GM12878 (cell line): Measurements from ENCODE around the gene PVALEF. TPM values are rescaled to one million over a fixed set of nuclear protein-coding genes. Genes with fewer than 3 reads are reported as not detected.
"Not testable (repeated sequence)": the region's sequence is repeated elsewhere in the genome, so short reads cannot be mapped to it uniquely, and the experiment has no call there.

Experiments
- ATAC-seq: fragments of 200-7000 bp; cut with Tn5 transposase; 3 replicates; pipeline ENCODE4 v1.9.1; 2020; ENCODE audit warnings: mild to moderate bottlenecking, moderate library complexity
- BruUV-seq: library from RNA; stranded (reverse); fragments of 400-500 nt; replicated peaks from 2 replicates; lab custom pipeline; 2021; lab: Mats Ljungman, UMichigan
- CTCF ChIA-PET: fragments of 300-600 bp; sonication (Branson Sonifier 250); formaldehyde crosslinking; extraction: SDS; loops from one replicate; lab custom pipeline; 2021; ENCODE audit warnings: inconsistent platforms; lab: Yijun Ruan, JAX
- POLR2A ChIA-PET: fragments of 350-600 bp; formaldehyde crosslinking; extraction: SDS; loops from one replicate; lab custom pipeline; 2021; ENCODE audit warnings: inconsistent platforms; lab: Charles Lee
- RAD21 ChIA-PET: fragments of 300-600 bp; sonication (Branson Sonifier 250); formaldehyde crosslinking; loops from one replicate; lab custom pipeline; 2023; ENCODE audit warnings: antibody characterized with exemption; ENCODE audit not compliant: unreplicated experiment; lab: Charles Lee
- SMC1A ChIA-PET: fragments of 300-600 bp; sonication (Branson Sonifier 250); formaldehyde crosslinking; loops from one replicate; lab custom pipeline; 2023; ENCODE audit not compliant: unreplicated experiment, uncharacterized antibody; lab: Charles Lee
- DNase-seq: peaks from one replicate; pipeline ENCODE4 v3.0.0-alpha.2; 2011; ENCODE audit warnings: low read depth, low spot score
- FAIRE-seq: peaks from 3 replicates; lab custom pipeline; 2011; peaks lifted over from hg19 to GRCh38; lab: Jason Lieb, UNC
- H2AFZ ChIP-seq: 2 replicates; pipeline ENCODE4 v1.6.0; 2011; ENCODE audit warnings: low read depth, low read length, control low read depth; ENCODE audit not compliant: control insufficient read depth
- H3K27ac ChIP-seq: 2 replicates; pipeline ENCODE4 v1.5.1; 2011; ENCODE audit warnings: control low read depth; ENCODE audit not compliant: control insufficient read depth, insufficient read depth
- H3K27me3 ChIP-seq, 2 experiments: replicated peaks in 1 of 2; 2 replicates each; pipeline versions ENCODE4 v1.6.0 to v1.6.1; 2011; ENCODE audit warnings: low read length in 1 of 2; ENCODE audit not compliant: control insufficient read depth in 2 of 2, insufficient read depth in 2 of 2
- H3K36me3 ChIP-seq, 2 experiments: 2 replicates each; pipeline ENCODE4 v1.5.1; 2011; ENCODE audit warnings: low read length in 1 of 2; ENCODE audit not compliant: control insufficient read depth in 2 of 2, insufficient read depth in 2 of 2
- H3K4me1 ChIP-seq: 2 replicates; pipeline ENCODE4 v1.6.1; 2011; ENCODE audit warnings: mild to moderate bottlenecking, low read length, moderate library complexity, mixed read lengths; ENCODE audit not compliant: control insufficient read depth, insufficient read depth
- H3K4me2 ChIP-seq: 2 replicates; pipeline ENCODE4 v1.6.0; 2011; ENCODE audit warnings: control low read depth; ENCODE audit not compliant: control insufficient read depth, insufficient read depth
- H3K4me3 ChIP-seq: fragments of 200-600 bp; sonication (generic); 2 replicates; pipeline ENCODE4 v1.5.1; 2016
- H3K79me2 ChIP-seq: 2 replicates; pipeline ENCODE4 v1.6.0; 2011; ENCODE audit warnings: low read length; ENCODE audit not compliant: control insufficient read depth, insufficient read depth
- H3K9ac ChIP-seq: 2 replicates; pipeline ENCODE4 v1.8.0; 2011; ENCODE audit warnings: low read length, control low read depth, mixed read lengths; ENCODE audit not compliant: control insufficient read depth, insufficient read depth
- H3K9me3 ChIP-seq: replicated peaks from 3 replicates; pipeline ENCODE4 v1.5.1; 2011; ENCODE audit warnings: mild to moderate bottlenecking, low read length; ENCODE audit not compliant: control insufficient read depth, insufficient read depth
- H4K20me1 ChIP-seq: 2 replicates; pipeline ENCODE4 v1.6.0; 2011; ENCODE audit not compliant: control insufficient read depth, insufficient read depth
- CHD4 ChIP-seq: fragments of 200-600 bp; sonication (generic); IDR thresholded peaks from 2 replicates; pipeline ENCODE4 v1.6.1; 2016; ENCODE audit warnings: mild to moderate bottlenecking
- NR2C1 ChIP-seq: fragments of 450-650 bp; IDR thresholded peaks from 2 replicates; pipeline ENCODE4 v1.6.1; 2017; ENCODE audit warnings: antibody characterized with exemption, mild to moderate bottlenecking, moderate library complexity
- NR2F1 ChIP-seq: fragments of 450-650 bp; conservative IDR thresholded peaks from 2 replicates; pipeline ENCODE4 v1.6.1; 2017; ENCODE audit warnings: mild to moderate bottlenecking
- SPI1 ChIP-seq: IDR thresholded peaks from 2 replicates; pipeline ENCODE4 v1.6.1; 2011; ENCODE audit warnings: low read depth, mild to moderate bottlenecking, low read length, moderate library complexity, borderline replicate concordance; ENCODE audit not compliant: insufficient read depth
- TCF7 ChIP-seq: IDR thresholded peaks from 2 replicates; pipeline ENCODE4 v1.6.1; 2014; ENCODE audit warnings: antibody characterized with exemption, borderline replicate concordance
- WRNIP1 ChIP-seq: IDR thresholded peaks from 2 replicates; pipeline ENCODE4 v1.6.1; 2011; ENCODE audit warnings: low read depth, low read length, improper control_type of control experiment, borderline replicate concordance
- YBX1 ChIP-seq: fragments of 450-650 bp; IDR thresholded peaks from 2 replicates; pipeline ENCODE4 v1.6.1; 2016; ENCODE audit warnings: antibody characterized with exemption
- ZZZ3 ChIP-seq: IDR thresholded peaks from 2 replicates; pipeline ENCODE4 v1.6.1; 2011; ENCODE audit warnings: low read depth; ENCODE audit not compliant: control insufficient read depth, insufficient read length
- WGBS: methylation state at CpG from one replicate; pipeline ENCODE4 v1.1.6; 2016; ENCODE audit warnings: low lambda C conversion rate; ENCODE audit not compliant: insufficient replicate concordance, insufficient coverage; ENCODE audit errors: missing lambda C conversion rate; 5-methylcytosine and 5-hydroxymethylcytosine counted together
- in situ Hi-C: fragments of 300-500 bp; cut with MboI; formaldehyde crosslinking; loops from 9 replicates; pipeline ENCODE4 v1.14.3; 2018; ENCODE audit warnings: mixed read lengths
- intact Hi-C: fragments of 100-400 bp; cut with micrococcal nuclease; formaldehyde crosslinking; loops from one replicate; pipeline ENCODE4 v1.14.2; 2022; ENCODE audit not compliant: unreplicated experiment
- polyA plus RNA-seq, 11 experiments: library from polyadenylated mRNA; depleted of rRNA in 4 of 11; unstranded in 6 of 11; stranded (reverse) in 5 of 11; fragments of >200 nt; fragmentation: Nextera tagmentation in 4 of 11; fragmentation: Illumina TruSeq in 1 of 11; extraction: Ambion mirVana in 4 of 11; extraction: Trizol in 1 of 11; gene quantifications; 1 replicate in 1 of 11; 2 replicates in 10 of 11; pipeline versions ENCODE4 v1.2.1 to v1.2.3, GENCODE V29; 2011 to 2016; ENCODE audit warnings: inconsistent platforms in 2 of 11, missing spikeins in 2 of 11, low read depth in 1 of 11
- total RNA-seq, 4 experiments: library from RNA; depleted of rRNA in 3 of 4; stranded (reverse); fragments of >200 nt in 3 of 4; fragmentation: Illumina TruSeq in 1 of 4; extraction: Trizol in 1 of 4; gene quantifications; 2 replicates each; pipeline versions ENCODE4 v1.2.1 to v1.2.3, GENCODE V29; 2013 to 2021
- TF ChIP-seq, protein P1 (sequence below): fragments of 450-650 bp; IDR thresholded peaks from 2 replicates; pipeline ENCODE4 v1.6.1; 2017; ENCODE audit warnings: mild to moderate bottlenecking, moderate library complexity
- TF ChIP-seq, protein P2 (sequence below): fragments of 450-650 bp; IDR thresholded peaks from 2 replicates; pipeline ENCODE4 v1.6.1; 2016; ENCODE audit warnings: mild to moderate bottlenecking, moderate library complexity, borderline replicate concordance

PVALEF gene
- total and polyA plus RNA-seq, 10 of the 15 experiments (the other 5 are each of a cell fraction or from before 2014, with no cell fraction given) = not detected

DNA sequence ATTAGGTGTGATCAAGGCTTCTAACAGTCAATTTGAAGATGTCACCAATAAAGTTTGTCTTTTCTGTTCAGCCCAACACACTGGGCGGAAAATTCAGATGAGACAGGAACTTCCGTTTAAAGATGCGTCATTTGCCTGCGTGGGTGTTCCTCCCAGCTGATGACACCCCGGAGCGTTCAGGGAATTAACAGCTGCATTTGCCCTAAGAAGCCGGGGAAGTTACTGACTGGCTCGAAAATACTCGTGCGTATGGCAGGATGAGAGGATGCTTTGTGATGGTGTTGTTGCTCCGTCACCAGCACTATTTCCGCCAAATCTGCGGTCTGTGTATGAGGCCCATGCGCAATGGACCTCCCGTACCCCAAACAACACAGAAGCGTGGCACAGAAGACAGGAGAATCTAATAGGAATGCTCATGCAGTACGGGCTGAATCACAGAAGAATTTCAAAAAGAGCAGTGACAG is 11.9 kb upstream of the PVALEF start:
- Histone ChIP-seq H3K9me3 (no peaks in the 10 kb centered on the region), H3K9ac (no peak overlapping the region), H3K79me2 (no peaks in the 10 kb centered on the region), H3K4me1 (no peaks in the 10 kb centered on the region), H3K4me2 (no peak overlapping the region), H3K27me3 (no peaks in the 10 kb centered on the region), H3K4me3 (no peak overlapping the region), H2AFZ (no peak overlapping the region), H3K27ac (no peak overlapping the region), H4K20me1 (no peaks in the 10 kb centered on the region), H3K36me3 (no peaks in the 10 kb centered on the region)
- 64% methylated on average over 17 of the region's 17 CpGs for WGBS
- ChIA-PET SMC1A (no interaction called here), CTCF (interaction anchor here (1.1 kb wide), 1 partner anchor 10 kb away, joined by 3 read pairs; no protein-coding TSS in a partner anchor), RAD21 (no interaction called here), POLR2A (no interaction called here)
- intact Hi-C loops (no loop called here), in situ Hi-C loops (no loop called here)
- TF ChIP-seq CHD4 = no peak
- no peak for TF ChIP-seq SPI1
- no peak for TF ChIP-seq NR2C1
- no peak for TF ChIP-seq TCF7
- TF ChIP-seq YBX1 = no peak
- TF ChIP-seq, protein P1, sequence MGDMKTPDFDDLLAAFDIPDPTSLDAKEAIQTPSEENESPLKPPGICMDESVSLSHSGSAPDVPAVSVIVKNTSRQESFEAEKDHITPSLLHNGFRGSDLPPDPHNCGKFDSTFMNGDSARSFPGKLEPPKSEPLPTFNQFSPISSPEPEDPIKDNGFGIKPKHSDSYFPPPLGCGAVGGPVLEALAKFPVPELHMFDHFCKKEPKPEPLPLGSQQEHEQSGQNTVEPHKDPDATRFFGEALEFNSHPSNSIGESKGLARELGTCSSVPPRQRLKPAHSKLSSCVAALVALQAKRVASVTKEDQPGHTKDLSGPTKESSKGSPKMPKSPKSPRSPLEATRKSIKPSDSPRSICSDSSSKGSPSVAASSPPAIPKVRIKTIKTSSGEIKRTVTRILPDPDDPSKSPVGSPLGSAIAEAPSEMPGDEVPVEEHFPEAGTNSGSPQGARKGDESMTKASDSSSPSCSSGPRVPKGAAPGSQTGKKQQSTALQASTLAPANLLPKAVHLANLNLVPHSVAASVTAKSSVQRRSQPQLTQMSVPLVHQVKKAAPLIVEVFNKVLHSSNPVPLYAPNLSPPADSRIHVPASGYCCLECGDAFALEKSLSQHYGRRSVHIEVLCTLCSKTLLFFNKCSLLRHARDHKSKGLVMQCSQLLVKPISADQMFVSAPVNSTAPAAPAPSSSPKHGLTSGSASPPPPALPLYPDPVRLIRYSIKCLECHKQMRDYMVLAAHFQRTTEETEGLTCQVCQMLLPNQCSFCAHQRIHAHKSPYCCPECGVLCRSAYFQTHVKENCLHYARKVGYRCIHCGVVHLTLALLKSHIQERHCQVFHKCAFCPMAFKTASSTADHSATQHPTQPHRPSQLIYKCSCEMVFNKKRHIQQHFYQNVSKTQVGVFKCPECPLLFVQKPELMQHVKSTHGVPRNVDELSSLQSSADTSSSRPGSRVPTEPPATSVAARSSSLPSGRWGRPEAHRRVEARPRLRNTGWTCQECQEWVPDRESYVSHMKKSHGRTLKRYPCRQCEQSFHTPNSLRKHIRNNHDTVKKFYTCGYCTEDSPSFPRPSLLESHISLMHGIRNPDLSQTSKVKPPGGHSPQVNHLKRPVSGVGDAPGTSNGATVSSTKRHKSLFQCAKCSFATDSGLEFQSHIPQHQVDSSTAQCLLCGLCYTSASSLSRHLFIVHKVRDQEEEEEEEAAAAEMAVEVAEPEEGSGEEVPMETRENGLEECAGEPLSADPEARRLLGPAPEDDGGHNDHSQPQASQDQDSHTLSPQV = no peak
- TF ChIP-seq, protein P2, sequence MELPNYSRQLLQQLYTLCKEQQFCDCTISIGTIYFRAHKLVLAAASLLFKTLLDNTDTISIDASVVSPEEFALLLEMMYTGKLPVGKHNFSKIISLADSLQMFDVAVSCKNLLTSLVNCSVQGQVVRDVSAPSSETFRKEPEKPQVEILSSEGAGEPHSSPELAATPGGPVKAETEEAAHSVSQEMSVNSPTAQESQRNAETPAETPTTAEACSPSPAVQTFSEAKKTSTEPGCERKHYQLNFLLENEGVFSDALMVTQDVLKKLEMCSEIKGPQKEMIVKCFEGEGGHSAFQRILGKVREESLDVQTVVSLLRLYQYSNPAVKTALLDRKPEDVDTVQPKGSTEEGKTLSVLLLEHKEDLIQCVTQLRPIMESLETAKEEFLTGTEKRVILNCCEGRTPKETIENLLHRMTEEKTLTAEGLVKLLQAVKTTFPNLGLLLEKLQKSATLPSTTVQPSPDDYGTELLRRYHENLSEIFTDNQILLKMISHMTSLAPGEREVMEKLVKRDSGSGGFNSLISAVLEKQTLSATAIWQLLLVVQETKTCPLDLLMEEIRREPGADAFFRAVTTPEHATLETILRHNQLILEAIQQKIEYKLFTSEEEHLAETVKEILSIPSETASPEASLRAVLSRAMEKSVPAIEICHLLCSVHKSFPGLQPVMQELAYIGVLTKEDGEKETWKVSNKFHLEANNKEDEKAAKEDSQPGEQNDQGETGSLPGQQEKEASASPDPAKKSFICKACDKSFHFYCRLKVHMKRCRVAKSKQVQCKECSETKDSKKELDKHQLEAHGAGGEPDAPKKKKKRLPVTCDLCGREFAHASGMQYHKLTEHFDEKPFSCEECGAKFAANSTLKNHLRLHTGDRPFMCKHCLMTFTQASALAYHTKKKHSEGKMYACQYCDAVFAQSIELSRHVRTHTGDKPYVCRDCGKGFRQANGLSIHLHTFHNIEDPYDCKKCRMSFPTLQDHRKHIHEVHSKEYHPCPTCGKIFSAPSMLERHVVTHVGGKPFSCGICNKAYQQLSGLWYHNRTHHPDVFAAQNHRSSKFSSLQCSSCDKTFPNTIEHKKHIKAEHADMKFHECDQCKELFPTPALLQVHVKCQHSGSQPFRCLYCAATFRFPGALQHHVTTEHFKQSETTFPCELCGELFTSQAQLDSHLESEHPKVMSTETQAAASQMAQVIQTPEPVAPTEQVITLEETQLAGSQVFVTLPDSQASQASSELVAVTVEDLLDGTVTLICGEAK = no peak
- TF ChIP-seq NR2F1 = no peak
- no peak for TF ChIP-seq WRNIP1
- no peak for TF ChIP-seq ZZZ3
- DNase-seq (no peak), FAIRE-seq (no peak), ATAC-seq (no peak)
- BruUV-seq = no TSS peak

DNA sequence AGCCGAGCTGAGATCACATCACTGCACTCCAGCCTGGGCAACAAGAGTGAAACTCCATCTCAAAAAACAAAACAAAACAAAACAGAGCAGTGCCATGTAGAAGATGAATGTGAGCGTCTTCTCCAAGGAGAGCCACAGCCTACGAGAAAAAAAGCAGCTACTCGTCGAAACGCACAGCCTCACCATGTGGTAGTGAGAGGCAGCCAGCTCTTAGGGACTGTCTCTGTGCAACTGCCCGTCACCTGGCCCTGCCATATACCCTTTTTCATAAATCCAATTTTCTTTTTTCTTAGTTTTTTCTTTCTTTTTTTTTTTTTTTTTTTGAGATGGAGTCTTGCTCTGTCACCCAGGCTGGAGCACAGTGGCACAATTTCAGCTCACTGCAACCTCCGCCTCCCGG is 11.3 kb upstream of the PVALEF start:
- H3K27ac ChIP-seq, SMC1A ChIA-PET, H3K4me2 ChIP-seq, H4K20me1 ChIP-seq, H3K79me2 ChIP-seq, RAD21 ChIA-PET, H3K4me3 ChIP-seq, H3K36me3 ChIP-seq, intact Hi-C loops, H2AFZ ChIP-seq, H3K9me3 ChIP-seq, H3K9ac ChIP-seq, H3K27me3 ChIP-seq, BruUV-seq, in situ Hi-C loops, ATAC-seq, H3K4me1 ChIP-seq, FAIRE-seq, DNase-seq: not testable (repeated sequence)
- POLR2A ChIA-PET = interaction anchor here (0.6 kb wide), 1 partner anchor 8 kb away, joined by 5 read pairs; no protein-coding TSS in a partner anchor
- WGBS = 63% methylated on average over 7 of the region's 9 CpGs
- CTCF ChIA-PET = interaction anchor here (1.1 kb wide), 1 partner anchor 10 kb away, joined by 3 read pairs; no protein-coding TSS in a partner anchor
